Esophagus mucosa (tissue), 1 donor: ENCODE results near the gene SMIM5. TPM values are rescaled to one million over a fixed set of nuclear protein-coding genes. Genes with fewer than 3 reads are reported as not detected.

Experiments
- ATAC-seq: fragments of 200-7000 bp; cut with Tn5 transposase; one replicate; pipeline ENCODE4 v1.9.1; 2020
- total RNA-seq: library from RNA; stranded (reverse); gene quantifications from one replicate; pipeline ENCODE4 v1.2.4, GENCODE V29; 2023
- donor health status: DM: yes; HTN: yes; CAD: no.

SMIM5 gene
- total RNA-seq, 1 donor from 2014 or later, result 10.1 TPM

GRCh38 chr17:75603123-75603522 is 30.1 kb upstream of the SMIM5 start:
- no peak for ATAC-seq

GRCh38 chr17:75604034-75604695 is 29.1 kb upstream of the SMIM5 start:
- peak; percentile 68 for ATAC-seq

- no peak for ATAC-seq
These were observed 27.4 kb upstream of the SMIM5 start for GRCh38 chr17:75605790-75606189.

GRCh38 chr17:75607086-75607485 is 26.1 kb upstream of the SMIM5 start:
- ATAC-seq, result no peak

- ATAC-seq, result peak; percentile 44
These were observed 22.9 kb upstream of the SMIM5 start for GRCh38 chr17:75610103-75610984.

- no peak for ATAC-seq
These were observed 21.3 kb upstream of the SMIM5 start for GRCh38 chr17:75611851-75612429.

- ATAC-seq, result no peak
These were observed 20.2 kb upstream of the SMIM5 start for GRCh38 chr17:75612906-75613626.

- ATAC-seq, result no peak
These were observed 19.2 kb upstream of the SMIM5 start for GRCh38 chr17:75614006-75614405.

- no peak for ATAC-seq
These were observed 18.5 kb upstream of the SMIM5 start for GRCh38 chr17:75614556-75615270.

- no peak for ATAC-seq
These were observed 17.9 kb upstream of the SMIM5 start for GRCh38 chr17:75615301-75615700.

GRCh38 chr17:75616521-75617122 is 16.6 kb upstream of the SMIM5 start:
- ATAC-seq, result no peak

- no peak for ATAC-seq
These were observed 16.0 kb upstream of the SMIM5 start for GRCh38 chr17:75617218-75617617.

GRCh38 chr17:75617675-75618074 is 15.6 kb upstream of the SMIM5 start:
- no peak for ATAC-seq

- no peak for ATAC-seq
These were observed 13.5 kb upstream of the SMIM5 start for GRCh38 chr17:75619506-75620431.

- ATAC-seq, result no peak
These were observed 11.7 kb upstream of the SMIM5 start for GRCh38 chr17:75621489-75621888.

GRCh38 chr17:75622076-75622475 is 11.2 kb upstream of the SMIM5 start:
- ATAC-seq, result no peak

- no peak for ATAC-seq
These were observed 10.4 kb upstream of the SMIM5 start for GRCh38 chr17:75622771-75623273.

GRCh38 chr17:75623386-75623785 is 9.8 kb upstream of the SMIM5 start:
- no peak for ATAC-seq

- ATAC-seq, result no peak
These were observed 9.2 kb upstream of the SMIM5 start for GRCh38 chr17:75624021-75624420.

GRCh38 chr17:75624714-75625345 is 8.4 kb upstream of the SMIM5 start:
- ATAC-seq, result no peak
